ENCODE data around the gene EVA1B. TPM values are rescaled to one million over a fixed set of nuclear protein-coding genes. Genes with fewer than 3 reads are reported as not detected.

The EVA1B gene
- polyA plus RNA-seq, 1 donor, result 37.6 TPM

GRCh38 chr1:36284517-36284916 lies 38.9 kb downstream of the EVA1B start:
- DNase-seq, result no peak

GRCh38 chr1:36284061-36284460 lies 39.4 kb downstream of the EVA1B start:
- DNase-seq, result no peak

DNA sequence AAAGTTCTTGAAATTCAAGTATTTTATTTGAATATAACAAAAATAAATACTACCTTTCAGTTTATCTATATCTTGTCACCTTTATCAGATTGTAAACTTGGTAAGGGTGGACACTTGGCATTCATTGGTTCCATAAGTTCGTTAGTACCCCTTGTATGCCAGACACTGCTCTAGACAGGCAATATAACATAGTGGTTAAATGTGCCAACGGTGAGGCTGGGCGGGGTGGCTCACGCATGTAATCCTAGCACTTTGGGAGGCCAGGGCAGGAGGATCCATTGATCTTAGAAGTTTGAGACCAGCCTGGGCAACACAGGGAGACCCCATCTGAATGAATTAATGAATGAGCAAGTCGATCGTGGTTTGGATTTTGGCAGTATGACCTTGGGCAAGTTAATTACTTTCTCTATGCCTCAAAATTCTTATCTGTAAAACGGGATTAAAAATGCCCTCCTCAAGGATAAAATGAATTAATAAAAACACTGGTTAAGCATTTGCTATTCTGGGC lies 43.6 kb downstream of the EVA1B start:
- no peak for DNase-seq

GRCh38 chr1:36279110-36279788 lies 44.2 kb downstream of the EVA1B start:
- no peak for DNase-seq

- no peak for DNase-seq
These were observed 46.8 kb downstream of the EVA1B start for GRCh38 chr1:36276688-36277087.

DNA sequence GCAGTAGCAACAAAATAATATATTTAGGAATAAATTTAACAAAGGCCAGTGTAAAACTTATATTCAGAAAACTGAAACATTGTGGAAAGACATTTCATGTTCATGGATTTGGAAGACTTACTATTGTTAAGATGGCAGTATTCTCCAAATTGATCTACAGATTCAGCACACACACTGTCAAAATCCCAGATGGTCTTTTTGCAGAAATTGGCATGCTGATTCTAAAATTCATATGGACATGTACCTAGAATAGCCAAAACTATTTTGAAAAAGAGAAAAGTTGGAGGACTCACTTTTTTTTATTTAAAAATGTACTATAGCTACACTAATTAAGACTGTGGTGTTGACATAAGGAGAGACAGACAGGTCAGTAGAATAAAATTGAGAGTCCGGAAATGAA lies 49.2 kb downstream of the EVA1B start:
- DNase-seq, result no peak

- no peak for DNase-seq
These were observed 50.4 kb downstream of the EVA1B start for GRCh38 chr1:36273024-36273423.

Other genes with a start within 250 kb of the EVA1B start
- gene TEKT2, start 239.6 kb downstream of the EVA1B start, polyA plus RNA-seq (ENCODE audit: insufficient read length), result 13.3 TPM
- 28.6 TPM for gene ADPRS, start 234.8 kb downstream of the EVA1B start, polyA plus RNA-seq (ENCODE audit: insufficient read length)
- 1.2 TPM for gene COL8A2, start 198.4 kb downstream of the EVA1B start, polyA plus RNA-seq (ENCODE audit: insufficient read length)
- 64.9 TPM for gene TRAPPC3, start 174.2 kb downstream of the EVA1B start, polyA plus RNA-seq (ENCODE audit: insufficient read length)
- 54.7 TPM for gene MAP7D1, start 167.5 kb downstream of the EVA1B start, polyA plus RNA-seq (ENCODE audit: insufficient read length)
- 169 TPM for gene THRAP3, start 99.2 kb downstream of the EVA1B start, polyA plus RNA-seq (ENCODE audit: insufficient read length)
- gene SH3D21, start 17.3 kb downstream of the EVA1B start, polyA plus RNA-seq (ENCODE audit: insufficient read length), result 31.2 TPM
- 40.4 TPM for gene STK40, start 62.3 kb upstream of the EVA1B start, polyA plus RNA-seq (ENCODE audit: insufficient read length)
- 20.3 TPM for gene LSM10, start 74.3 kb upstream of the EVA1B start, polyA plus RNA-seq (ENCODE audit: insufficient read length)
- 29.7 TPM for gene OSCP1, start 126.8 kb upstream of the EVA1B start, polyA plus RNA-seq (ENCODE audit: insufficient read length)
- 68.0 TPM for gene MRPS15, start 140.7 kb upstream of the EVA1B start, polyA plus RNA-seq (ENCODE audit: insufficient read length)
- 5.2 TPM for gene CSF3R, start 159.3 kb upstream of the EVA1B start, polyA plus RNA-seq (ENCODE audit: insufficient read length)